HG03095 (cell line): ENCODE data around the gene ARHGAP6.
"Not testable (repeated sequence)": the region's sequence is repeated elsewhere in the genome, so short reads cannot be mapped to it uniquely, and the experiment has no call there.

ENCODE experiments used
- ATAC-seq: cut with Tn5 transposase; IDR thresholded peaks from one replicate; pipeline ENCODE4 v1.9.1; 2021; ENCODE audit warnings: moderate library complexity; ENCODE audit not compliant: unreplicated experiment

The ARHGAP6 gene

DNA sequence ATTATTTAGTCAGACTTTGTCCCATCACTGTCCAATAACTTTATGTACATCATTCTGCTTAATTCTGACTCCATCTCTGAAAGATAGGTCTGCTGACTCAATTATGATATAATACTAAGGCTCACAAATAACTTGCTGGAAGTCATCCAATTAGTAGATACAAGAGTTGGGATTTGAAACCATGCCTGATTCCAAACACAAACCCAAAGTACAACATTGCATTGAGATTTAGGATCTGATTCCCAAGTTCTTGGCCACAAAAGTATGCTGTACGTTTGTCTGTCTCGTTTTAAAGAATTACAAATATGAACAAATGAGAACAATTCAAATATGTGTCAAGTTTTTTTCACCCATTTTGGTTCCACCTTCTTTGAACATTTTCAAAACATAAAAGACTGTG lies 263.8 kb downstream of the ARHGAP6 start:
- no peak for ATAC-seq

DNA sequence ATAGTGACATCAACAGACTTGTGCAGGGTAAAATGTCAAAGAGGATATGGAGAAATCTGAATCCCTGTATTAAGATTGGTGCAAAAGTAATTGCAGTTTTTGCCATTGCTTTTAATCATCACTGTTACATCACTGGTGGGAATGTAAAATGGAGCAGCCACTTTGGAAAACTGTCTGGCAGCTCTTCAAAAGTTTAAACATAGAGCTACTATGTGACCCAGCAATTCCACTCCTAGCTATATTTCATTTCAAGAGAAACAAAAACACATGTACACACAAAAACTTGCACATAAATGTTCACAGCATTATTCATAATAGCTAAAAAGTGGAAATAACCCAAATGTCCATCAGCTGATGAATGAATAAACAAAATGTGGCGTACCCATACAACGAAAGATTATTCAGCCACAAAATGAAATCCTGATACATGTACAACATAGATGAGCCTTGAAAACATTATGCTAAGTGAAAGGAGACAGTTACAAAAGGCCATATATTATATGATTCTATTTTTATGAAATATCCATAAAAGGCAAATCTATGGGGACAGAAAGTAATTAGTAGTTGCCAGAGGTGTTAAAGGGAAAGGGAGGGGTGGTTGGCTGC lies 266.1 kb downstream of the ARHGAP6 start:
- no peak for ATAC-seq

DNA sequence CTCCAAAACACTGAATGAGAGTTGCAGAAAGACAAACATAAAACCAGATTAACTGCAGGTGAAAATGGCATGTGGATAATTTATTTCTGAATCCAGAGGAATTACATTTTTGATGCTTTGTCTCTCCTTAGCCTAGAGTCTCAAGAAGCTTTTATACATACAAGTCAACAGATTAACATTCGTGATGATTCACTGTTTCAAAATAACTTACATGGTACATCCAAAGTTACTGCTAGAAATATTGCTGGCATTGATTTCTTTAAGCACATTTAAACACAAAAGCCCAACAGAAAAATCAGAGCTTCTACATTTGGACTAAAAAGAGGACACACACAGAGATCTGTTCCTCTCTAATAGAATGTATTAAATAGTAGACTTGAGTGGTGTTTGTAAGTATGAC lies 266.9 kb downstream of the ARHGAP6 start:
- no peak for ATAC-seq

DNA sequence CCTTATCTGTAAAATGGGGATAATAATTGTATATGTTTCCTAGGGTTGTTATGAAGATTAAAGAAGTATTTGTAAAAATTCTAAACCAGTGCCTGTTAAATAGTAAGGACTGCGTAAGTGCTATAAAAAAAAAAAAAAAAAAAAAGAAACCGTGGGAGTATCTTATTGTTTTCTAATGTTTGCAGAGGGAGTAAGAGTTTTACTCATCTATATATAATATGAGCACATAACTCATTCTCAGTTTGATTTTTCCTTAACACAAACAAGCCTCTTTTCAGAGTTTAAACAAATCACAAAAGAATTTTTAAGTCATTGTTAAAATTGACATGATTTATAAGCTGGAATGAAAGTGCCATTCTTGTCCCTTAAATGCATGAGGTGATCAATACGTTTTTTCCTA lies 267.6 kb downstream of the ARHGAP6 start:
- ATAC-seq, result no peak

DNA sequence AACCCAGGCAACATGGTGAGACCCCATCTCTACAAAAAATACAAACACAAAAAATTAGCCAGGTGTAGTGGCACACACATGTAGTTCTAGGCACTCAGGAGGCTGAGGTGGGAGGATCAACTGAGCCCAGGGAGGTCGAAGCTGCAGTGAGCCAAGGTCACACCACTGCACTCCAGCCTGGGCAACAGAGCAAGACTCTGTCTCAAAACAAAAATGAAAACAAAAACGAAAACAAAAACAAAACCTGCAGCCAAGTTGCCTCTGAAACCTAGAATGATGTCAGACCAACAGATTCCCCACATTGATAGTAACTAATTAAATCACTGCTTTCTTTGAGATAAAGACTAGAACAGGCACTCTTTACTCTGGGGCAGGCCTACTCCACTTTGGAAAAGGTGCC lies 268.0 kb downstream of the ARHGAP6 start:
- peak; percentile 71 for ATAC-seq

DNA sequence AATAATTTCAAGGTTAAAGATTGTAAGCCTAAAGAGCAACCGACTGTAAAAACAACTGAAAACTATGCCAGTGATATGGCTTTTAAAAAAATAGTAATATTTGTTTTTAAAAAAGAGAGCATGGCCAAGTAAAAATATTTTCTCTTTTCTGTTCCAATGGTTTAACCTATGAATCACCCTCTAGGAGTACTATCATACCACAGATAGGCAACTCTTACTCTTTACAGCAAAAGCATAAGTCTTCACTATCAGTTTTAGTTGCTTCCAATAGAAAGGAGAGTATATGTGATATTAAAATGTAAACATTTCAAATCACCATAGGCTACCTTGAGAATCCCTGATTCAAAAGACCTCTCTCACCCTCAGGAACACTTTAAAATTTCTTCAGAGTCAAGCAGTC lies 269.9 kb downstream of the ARHGAP6 start:
- no peak for ATAC-seq

DNA sequence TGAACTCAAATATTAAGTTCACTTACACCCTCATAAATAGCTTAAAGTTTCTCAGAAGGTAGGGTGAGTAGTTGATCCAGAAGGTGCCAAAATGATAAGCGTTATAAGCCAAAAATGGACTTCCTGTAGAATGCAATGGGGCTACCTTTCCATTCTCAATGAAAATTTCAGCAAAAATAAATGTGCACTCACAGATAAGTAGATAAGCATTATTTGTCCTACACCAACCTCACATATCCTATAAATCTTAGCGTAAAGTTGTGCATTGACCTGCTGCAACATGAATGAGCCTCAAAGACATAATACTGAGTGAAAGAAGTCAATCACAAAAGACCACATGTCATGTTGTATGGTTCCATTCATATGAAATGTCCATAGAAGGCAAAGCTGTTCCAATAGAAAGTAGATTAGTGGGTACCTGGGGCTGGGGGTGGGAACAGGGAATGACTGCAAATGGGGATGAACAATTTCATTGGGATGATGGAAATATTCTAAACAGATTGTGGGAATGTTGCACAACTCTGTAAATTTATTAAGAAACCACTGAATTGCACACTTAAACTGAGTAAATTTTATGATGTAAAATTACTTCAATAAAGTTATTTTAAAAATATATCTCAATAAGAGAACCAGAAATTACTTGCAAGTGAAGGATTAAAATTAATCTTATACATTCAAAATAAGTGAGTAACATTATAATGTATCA lies 271.6 kb downstream of the ARHGAP6 start:
- ATAC-seq, result no peak

DNA sequence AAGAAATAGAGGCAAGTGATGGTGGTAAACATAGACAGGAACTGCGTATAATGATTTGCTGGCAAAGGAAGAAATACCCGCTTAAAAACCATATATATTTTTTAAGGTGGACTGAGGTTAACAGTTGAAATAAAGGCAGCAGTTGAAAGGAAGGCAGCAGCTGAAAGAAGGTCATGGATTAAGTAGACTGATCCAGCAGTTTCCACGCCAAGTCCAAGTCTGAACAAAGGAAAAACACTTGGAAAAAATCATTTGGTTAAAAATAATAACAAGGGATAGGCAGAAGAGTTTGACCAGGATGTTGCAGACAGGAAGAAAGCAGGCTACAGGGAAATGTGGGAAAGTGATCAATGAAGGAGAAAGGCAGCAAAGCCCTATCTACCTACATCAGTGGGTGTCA lies 278.9 kb downstream of the ARHGAP6 start:
- no peak for ATAC-seq

DNA sequence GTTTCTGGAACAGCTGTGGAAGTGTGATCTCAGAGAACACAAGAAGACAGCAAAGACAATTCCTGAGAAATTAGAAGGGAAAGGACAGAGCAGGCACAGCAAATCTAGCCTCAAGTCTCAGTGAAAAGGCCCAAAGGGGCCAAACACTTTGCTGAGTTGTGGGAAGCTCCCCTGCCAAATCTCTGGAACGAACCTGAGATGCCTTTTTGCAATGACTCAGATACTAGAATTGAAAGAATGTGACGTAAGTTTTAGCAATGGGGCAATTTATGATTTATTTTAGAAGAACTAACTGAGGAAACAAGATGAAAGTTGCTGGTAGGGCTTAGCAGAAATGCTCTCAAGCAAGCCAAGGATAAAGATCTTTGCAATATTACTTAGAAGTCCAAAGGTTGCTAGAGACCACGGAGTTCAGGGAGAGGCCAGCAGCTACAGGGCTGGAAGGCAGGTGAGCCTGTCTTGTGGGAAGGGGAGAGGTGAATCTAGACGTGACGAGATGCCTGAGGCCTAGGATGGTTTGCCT lies 279.7 kb downstream of the ARHGAP6 start:
- peak; percentile 52 for ATAC-seq

DNA sequence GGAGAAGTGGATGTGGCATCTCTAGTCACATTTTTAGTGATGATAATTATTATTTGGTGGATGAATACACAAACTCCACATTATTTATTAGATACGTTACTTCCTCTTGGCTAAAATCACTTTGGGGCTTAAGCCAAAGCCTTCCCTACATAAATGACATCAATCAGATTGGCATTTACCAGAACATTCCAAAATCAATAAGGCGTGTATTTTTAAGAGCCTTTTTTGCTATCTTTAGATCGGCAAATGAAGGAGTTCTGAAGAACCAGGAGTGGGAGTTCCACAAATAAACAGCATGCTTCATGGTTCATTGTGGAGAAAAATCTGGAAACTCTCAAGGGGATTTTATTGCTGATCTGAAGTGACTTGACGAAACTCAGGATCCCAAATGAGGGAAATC lies 282.8 kb downstream of the ARHGAP6 start:
- ATAC-seq, result no peak

DNA sequence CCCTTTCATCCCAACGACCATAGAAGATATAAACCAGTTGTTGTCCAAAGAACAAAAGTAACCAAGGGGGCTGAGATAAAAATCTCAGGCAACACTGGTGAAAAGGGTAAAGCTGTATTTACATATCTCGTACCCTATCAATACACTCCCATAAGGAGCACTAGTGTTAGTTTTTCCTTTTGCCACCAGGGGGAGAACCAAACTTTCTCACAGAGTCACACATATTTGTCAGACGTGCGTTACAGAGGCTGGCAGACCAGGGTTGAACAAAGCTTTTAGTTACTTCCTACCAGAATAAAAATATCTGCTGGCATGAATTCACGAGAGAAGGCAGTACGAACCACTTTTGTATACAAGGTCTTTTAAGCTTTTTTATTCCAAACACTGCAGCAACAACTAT lies 284.3 kb downstream of the ARHGAP6 start:
- ATAC-seq, result peak; percentile 86

DNA sequence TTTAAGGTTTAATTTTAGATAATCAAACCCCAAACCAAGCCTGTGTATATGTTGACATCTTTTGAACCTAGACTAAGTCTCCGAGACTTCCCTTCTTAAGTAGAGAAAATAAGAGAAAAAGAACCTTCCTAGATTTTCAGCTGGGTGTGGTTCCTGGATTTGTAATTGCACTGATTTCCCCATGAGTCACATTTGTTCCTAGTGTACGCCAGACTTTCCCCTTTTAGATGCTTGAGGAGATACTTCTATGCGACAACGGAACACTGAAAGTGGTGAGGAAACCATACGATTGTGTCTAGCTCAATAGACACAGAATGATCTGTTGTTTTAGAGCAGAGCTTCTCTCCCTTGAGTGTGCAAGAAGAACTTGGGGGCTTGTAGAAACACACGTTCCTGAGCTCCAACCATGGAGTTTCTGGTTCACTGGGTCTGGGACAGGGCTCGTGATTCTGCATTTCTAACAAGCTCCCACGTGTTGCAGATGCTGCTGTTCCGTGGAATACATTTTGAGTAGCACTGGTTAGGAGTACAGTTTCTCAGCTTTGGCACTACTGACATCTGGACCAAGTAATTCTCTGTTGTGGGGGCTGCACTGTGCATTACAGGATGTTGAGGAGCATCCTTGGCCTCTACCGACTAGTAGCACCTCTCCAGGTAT lies 285.4 kb downstream of the ARHGAP6 start:
- ATAC-seq, result no peak

DNA sequence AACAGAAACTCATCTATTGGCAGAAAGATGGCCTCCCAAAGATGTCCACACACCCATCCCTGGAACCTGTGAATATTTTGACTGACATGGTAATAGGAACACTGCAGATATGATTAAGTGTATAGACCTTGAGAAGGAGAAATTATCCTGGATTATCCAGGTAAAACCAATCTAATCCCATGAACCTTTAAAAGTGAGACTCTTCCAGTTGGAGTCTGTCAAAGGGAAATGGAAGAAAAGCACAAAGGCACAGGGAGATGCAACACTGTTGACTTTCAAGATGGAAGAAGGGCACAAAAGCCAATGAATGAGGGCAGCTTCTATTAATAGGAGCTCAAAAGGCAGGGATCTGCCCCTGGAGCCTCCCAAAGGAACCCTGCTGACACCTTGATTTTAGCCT lies 289.6 kb downstream of the ARHGAP6 start:
- no peak for ATAC-seq

DNA sequence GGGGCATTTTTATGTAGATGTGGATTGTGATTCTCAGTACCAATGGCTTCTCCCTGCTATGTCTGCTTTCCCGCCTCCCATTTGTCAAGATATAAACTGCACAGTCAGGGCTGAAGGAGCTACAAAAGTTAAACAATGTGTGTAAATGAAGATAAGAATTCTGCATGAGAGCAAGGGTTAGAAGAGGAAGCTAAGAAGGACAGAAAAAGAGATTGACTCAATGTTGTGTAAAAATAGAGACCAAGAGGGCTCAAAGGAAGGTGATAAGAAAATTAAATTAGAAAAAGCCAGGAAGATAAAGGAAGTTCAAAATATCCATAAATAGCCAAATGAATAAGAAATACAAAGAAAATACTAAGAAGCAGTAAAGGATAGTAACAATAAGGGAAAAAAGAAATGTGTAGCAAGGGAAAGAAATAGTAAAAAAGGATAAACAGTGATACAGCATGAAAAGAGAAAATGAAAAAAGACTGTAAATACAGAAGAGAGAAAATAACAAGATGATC lies 290.1 kb downstream of the ARHGAP6 start:
- no peak for ATAC-seq

DNA sequence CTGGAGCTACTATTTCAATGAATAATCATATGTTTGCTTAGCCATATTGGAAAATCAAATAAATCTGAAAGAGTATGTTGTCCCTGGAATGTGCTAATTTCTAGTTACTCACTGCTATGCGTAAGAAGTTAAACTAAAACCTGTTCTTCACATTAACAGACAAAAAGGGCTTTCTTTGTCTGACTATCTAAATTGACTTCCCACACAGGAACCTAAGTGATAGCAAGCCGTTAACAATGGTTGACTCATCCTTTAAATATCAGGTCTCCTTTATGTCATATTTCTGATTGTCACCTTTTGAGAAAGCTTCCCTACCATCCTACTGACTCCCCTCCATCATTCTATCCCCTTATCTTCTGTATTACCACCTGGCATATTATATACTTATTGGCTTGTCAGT lies 291.1 kb downstream of the ARHGAP6 start:
- ATAC-seq, result no peak

DNA sequence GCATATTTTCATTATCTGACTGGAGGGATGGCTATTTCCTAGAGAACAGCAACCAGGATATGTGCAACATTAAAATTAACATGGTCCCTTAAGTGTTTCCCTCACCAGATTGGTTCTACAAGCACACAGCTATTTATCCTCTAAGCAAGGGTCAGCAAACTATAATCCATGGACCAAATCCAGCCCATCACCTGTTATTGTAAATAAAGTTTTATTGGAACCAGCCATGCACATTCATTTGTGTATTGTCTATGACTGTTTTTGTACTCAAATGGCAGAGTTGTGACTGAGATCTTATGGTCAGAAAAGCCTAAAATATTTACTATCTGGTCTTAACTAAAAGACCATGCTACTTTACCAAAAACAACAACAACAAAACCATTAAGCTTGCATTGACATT lies 294.6 kb downstream of the ARHGAP6 start:
- no peak for ATAC-seq

DNA sequence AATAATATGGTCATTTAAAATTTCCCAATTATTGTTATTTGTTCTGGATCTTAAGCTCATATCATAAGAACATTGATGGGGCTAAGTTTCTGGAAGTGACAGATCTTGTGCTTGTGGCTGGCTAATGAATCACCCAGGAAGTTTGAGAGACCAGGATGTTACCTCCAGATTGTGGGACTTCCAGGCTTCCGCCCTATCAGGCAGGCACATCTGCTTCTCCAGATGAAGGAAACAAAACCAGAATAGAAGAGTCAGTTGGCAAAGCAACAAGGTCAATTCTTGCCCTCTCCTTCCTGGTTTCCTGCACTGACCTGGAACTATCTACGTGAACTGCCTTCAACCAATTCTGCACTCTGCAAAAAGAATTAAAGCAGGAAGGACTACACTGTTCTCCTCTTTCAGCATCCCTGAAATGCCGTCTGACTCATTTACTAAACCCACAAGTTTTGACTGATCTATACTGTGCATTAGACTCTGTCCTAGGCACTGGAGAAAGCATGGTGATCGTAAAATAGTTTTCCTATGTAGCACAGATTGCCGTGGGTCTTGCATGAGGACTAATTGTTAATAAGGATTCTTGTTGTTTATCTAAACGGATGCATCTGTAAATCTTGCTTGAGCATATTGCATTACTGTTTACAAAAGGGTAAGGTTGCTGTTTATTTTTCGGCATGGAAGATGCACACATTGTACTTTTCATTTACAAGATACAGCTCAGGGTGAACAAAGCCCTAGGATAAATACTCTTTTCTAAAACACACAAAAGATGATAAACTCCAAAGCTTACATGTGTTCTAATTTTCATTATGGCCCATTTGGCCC lies 297.9 kb downstream of the ARHGAP6 start:
- no peak for ATAC-seq

DNA sequence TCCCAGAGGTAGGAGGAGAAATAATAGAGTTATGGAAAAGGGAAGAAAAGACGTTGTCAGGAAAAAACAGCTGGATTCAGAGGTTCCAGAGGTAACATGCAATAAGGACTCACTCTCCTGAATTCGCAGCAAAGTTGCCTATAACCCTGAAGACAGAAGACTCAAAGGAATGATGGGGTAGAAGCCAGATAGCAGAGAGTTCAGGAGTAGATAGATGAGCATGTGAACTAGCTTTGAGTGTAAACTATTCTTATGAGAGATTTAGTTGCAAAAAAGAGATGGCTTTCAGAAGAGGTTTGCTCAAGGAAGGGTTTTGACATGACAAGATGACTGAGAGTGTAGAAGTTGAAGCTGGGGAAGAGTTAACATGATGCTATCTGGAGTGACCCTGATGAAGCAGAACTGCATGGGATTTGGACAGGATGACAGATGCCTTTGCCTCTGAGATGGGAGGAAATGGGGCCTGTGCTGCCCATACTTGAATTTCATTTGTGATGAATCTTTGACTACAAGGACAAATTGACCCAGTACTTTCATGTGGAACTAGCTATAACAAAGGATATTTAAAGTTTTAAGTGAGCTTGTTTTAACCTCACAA lies 298.6 kb downstream of the ARHGAP6 start:
- ATAC-seq, result no peak

DNA sequence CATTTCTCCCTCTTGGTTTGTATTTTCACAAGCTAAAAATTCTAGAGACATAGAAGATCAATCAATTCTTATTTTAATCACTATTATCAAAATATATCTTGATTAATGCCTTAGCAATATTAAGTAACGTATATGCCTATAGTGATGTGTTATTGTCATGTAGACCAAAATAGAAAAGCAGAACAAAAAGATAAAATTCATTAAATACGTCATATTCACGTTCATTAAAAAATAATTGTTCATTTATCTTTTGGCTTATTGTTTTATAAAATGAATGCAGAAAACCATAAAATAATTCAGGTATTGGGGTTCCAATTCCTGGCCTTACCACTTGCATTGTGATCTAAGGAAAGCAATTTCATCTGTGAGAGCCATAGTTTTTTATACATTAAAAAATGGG lies 300.3 kb downstream of the ARHGAP6 start:
- ATAC-seq, result no peak

DNA sequence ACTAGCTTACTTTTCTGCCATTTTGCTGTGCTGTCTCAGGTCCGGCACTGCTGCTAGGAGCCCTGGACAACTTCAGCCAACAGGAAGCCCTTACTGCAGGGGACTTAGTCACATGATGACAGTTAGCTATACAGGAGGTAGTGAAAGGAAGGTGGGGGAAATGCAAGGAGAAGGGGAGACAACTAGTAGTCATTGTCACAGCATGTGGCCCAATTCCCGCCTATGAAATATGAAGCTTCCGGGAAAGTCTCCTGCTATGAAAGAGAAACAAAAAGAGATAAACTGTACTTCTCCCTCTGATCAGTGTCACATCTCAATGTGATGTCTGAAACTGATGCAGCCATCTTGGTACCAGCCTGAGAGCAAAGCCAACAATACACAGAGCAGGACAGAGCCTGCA lies 300.9 kb downstream of the ARHGAP6 start:
- ATAC-seq, result no peak

DNA sequence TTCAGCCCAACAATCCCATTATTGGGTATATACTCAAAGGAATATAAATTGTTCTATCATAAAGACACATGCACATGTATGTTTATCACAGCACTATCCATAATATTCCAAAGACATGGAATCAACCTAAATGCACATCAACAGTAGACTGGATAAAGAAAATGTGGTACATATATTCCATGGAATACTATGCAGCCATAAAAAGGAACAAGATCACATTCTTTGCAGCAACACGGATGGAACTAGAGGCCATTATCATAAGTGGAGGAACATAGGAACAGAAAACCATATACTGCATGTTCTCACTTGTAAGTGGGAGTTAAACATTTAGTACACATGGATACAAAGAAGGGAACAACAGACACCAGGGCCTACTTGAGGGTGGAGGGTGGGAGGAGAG lies 301.9 kb downstream of the ARHGAP6 start:
- not testable (repeated sequence) for ATAC-seq
